GM23338 (cell line): ENCODE data around the gene MTOR. TPM values are rescaled to one million over a fixed set of nuclear protein-coding genes. Genes with fewer than 3 reads are reported as not detected.

Experiments
- ATAC-seq: fragments of 200-7000 bp; cut with Tn5 transposase; 3 replicates; pipeline ENCODE4 v1.9.1; 2020
- DNase-seq: peaks from one replicate; pipeline ENCODE4 v3.0.0-alpha.2; 2015; ENCODE audit warnings: low spot score
- H2AFZ ChIP-seq: fragments of 200-600 bp; sonication (generic); 2 replicates; pipeline ENCODE4 v1.8.0; 2016; ENCODE audit warnings: antibody characterized with exemption, mild to moderate bottlenecking, moderate library complexity
- H3F3A ChIP-seq: fragments of 200-600 bp; sonication (generic); replicated peaks from 2 replicates; pipeline ENCODE4 v1.8.0; 2017; ENCODE audit warnings: antibody characterized with exemption, mixed run types, low read depth
- H3K27ac ChIP-seq: fragments of 200-600 bp; sonication (generic); 2 replicates; pipeline ENCODE4 v1.6.1; 2016; ENCODE audit warnings: low read depth
- H3K27me3 ChIP-seq: fragments of 200-600 bp; sonication (generic); 2 replicates; pipeline ENCODE4 v1.8.0; 2016; ENCODE audit warnings: mild to moderate bottlenecking, mixed run types, moderate library complexity; ENCODE audit not compliant: insufficient read depth
- H3K36me3 ChIP-seq: fragments of 200-600 bp; sonication (generic); 2 replicates; pipeline ENCODE4 v1.8.0; 2016; ENCODE audit warnings: mild to moderate bottlenecking; ENCODE audit not compliant: insufficient read depth
- H3K4me1 ChIP-seq: fragments of 200-600 bp; sonication (generic); 2 replicates; pipeline ENCODE4 v1.8.0; 2016; ENCODE audit warnings: mild to moderate bottlenecking, moderate library complexity; ENCODE audit not compliant: insufficient read depth
- H3K4me2 ChIP-seq: fragments of 200-600 bp; sonication (generic); 2 replicates; pipeline ENCODE4 v1.7.1; 2017; ENCODE audit warnings: mixed run types
- H3K4me3 ChIP-seq: fragments of 200-600 bp; sonication (generic); 2 replicates; pipeline ENCODE4 v1.6.1; 2016; ENCODE audit warnings: mixed run types
- H3K79me2 ChIP-seq: fragments of 200-600 bp; sonication (generic); replicated peaks from 2 replicates; pipeline ENCODE4 v1.8.0; 2017; ENCODE audit warnings: mild to moderate bottlenecking; ENCODE audit not compliant: insufficient read depth
- H3K9me2 ChIP-seq: fragments of 200-600 bp; sonication (generic); 2 replicates; pipeline ENCODE4 v1.8.0; 2017; ENCODE audit not compliant: insufficient read depth
- H4K20me1 ChIP-seq: fragments of 200-600 bp; sonication (generic); replicated peaks from 2 replicates; pipeline ENCODE4 v1.8.0; 2017; ENCODE audit warnings: mild to moderate bottlenecking; ENCODE audit not compliant: insufficient read depth
- H3K27ac Mint-ChIP-seq: 2 replicates; pipeline ENCODE4 v1.8.0; 2020; ENCODE audit warnings: inconsistent platforms, mild to moderate bottlenecking, moderate library complexity, mixed read lengths
- H3K27me3 Mint-ChIP-seq: 3 replicates; pipeline ENCODE4 v1.8.0; 2022; ENCODE audit warnings: low read depth, mild to moderate bottlenecking, moderate library complexity, mixed read lengths, inconsistent platforms; ENCODE audit not compliant: insufficient read depth, poor library complexity
- H3K36me3 Mint-ChIP-seq: 3 replicates; pipeline ENCODE4 v1.8.0; 2021; ENCODE audit warnings: low read depth, mild to moderate bottlenecking, inconsistent platforms, moderate library complexity, mixed read lengths
- H3K4me1 Mint-ChIP-seq: 3 replicates; pipeline ENCODE4 v1.8.0; 2020; ENCODE audit warnings: mild to moderate bottlenecking, inconsistent platforms, mixed read lengths
- H3K4me3 Mint-ChIP-seq: 3 replicates; pipeline ENCODE4 v1.8.0; 2021; ENCODE audit warnings: moderate library complexity, mild to moderate bottlenecking, inconsistent platforms, mixed read lengths
- H3K9me3 Mint-ChIP-seq: 3 replicates; pipeline ENCODE4 v1.8.0; 2020; ENCODE audit warnings: moderate library complexity, mild to moderate bottlenecking, inconsistent platforms, mixed read lengths
- CREB1 ChIP-seq: fragments of 250-450 bp; sonication (Bioruptor Pico); IDR thresholded peaks from 2 replicates; pipeline ENCODE4 v1.5.0; 2020; ENCODE audit warnings: low read depth, mild to moderate bottlenecking, moderate library complexity
- EZH2phosphoT487 ChIP-seq: fragments of 200-600 bp; sonication (generic); IDR thresholded peaks from one replicate; pipeline ENCODE4 v1.8.1; 2018; ENCODE audit warnings: antibody characterized with exemption; ENCODE audit not compliant: unreplicated experiment
- POLR2AphosphoS5 ChIP-seq: IDR thresholded peaks from 2 replicates; pipeline ENCODE4 v1.6.1; 2016; ENCODE audit warnings: antibody characterized with exemption, low read depth
- STAT1 ChIP-seq: IDR thresholded peaks from one replicate; pipeline ENCODE4 v1.6.1; 2016; ENCODE audit warnings: antibody characterized with exemption; ENCODE audit not compliant: unreplicated experiment
- polyA plus RNA-seq: library from polyadenylated mRNA; unstranded; fragments of >200 nt; fragmentation: Nextera tagmentation; extraction: Ambion mirVana; gene quantifications from 2 replicates; pipeline ENCODE4 v1.2.1, GENCODE V29; 2016
- total RNA-seq: library from RNA; depleted of rRNA; stranded (reverse); fragments of >200 nt; shearing (Covaris generic); gene quantifications from 2 replicates; pipeline ENCODE4 v1.2.3, GENCODE V29; 2014
- TF ChIP-seq, protein P1 (sequence below): fragments of 250-450 bp; sonication (Bioruptor Pico); IDR thresholded peaks from 2 replicates; pipeline ENCODE4 v1.5.0; 2020; ENCODE audit warnings: mild to moderate bottlenecking, moderate library complexity
- TF ChIP-seq, protein P2 (sequence below), 2 experiments: fragments of 200-600 bp in 1 of 2; sonication (generic) in 1 of 2; conservative IDR thresholded peaks; 2 replicates each; pipeline versions ENCODE4 v1.5.1 to v1.6.1; 2016 to 2017; ENCODE audit warnings: antibody characterized with exemption in 2 of 2, low read depth in 2 of 2, mild to moderate bottlenecking in 2 of 2, moderate library complexity in 1 of 2

MTOR gene
- total and polyA plus RNA-seq, 2 experiments from 2014 or later = 22.8 to 98.0 TPM

DNA sequence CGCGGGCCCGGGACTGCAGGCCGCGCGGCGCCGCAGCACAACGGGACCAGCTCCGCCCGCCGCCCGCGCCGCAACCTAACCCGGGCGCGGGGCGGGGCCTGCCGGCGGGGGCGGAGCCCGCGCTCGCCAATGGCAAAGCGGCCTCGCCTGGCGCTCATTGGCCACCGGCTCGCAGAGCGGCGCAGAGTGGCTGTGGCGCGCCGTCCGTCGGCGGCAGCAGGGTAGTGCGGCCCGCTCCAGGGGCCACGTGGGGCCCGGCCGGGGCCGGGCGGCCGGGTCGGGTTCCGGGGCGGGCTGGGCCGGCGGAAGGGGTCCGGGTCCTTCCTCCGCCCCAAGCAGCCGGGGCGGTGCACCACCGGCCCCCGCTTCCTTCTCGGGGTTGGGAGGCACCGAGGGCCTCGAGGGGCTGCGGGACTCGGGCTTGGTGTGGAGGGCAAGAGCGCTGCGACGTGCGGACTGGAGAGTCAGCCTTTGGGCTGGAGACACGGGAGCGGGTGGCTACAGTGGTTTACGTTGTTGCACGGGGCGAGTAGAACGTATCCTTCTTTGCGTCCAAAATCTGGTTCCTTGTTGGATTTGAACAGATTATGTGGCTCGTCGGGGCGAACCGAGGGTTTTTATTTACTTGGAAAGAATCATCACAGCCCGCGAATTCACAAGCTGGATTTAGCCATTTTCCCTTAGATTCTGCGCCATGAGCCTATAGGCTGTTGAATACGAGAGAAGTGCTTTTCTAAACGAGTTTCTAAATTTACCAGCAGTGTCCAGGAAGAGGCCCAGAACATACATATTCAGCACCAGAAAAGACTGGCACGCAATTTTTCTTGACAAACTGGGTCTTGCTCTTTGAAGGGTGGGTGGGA is 202.2 kb downstream of the MTOR start, which contains the start of gene SRM:
TSS of gene SRM (minus strand) at position 51 of the 863 bp plus-strand sequence. CDS start 75 bp downstream, outside the sequence.
- H3K4me1 Mint-ChIP-seq = peaks cover 15% of the 10 kb centered on the region
- Histone ChIP-seq H3F3A (peaks cover 43% of the 10 kb centered on the region; the same call in 1 of the 2 replicates), H4K20me1 (peaks cover 3% of the 10 kb centered on the region), H3K36me3 (peaks cover 8% of the 10 kb centered on the region), H3K4me3 (peak within 1 kb of the TSS; percentile 92), H3K9me2 (no peaks in the 10 kb centered on the region), H2AFZ (peak within 1 kb of the TSS; percentile 94), H3K27ac (peak within 1 kb of the TSS; percentile 84), H3K4me2 (peak within 1 kb of the TSS; percentile 97), H3K79me2 (peaks cover 27% of the 10 kb centered on the region), H3K27me3 (no peaks in the 10 kb centered on the region), H3K4me1 (peaks cover 9% of the 10 kb centered on the region; the same call in 1 of the 2 replicates)
- no peak for TF ChIP-seq EZH2phosphoT487
- TF ChIP-seq POLR2AphosphoS5 = peak; percentile 69; the same call in 1 of the 2 replicates
- peak; percentile 51; the same call in 1 of the 2 replicates for TF ChIP-seq CREB1
- TF ChIP-seq, protein P1, sequence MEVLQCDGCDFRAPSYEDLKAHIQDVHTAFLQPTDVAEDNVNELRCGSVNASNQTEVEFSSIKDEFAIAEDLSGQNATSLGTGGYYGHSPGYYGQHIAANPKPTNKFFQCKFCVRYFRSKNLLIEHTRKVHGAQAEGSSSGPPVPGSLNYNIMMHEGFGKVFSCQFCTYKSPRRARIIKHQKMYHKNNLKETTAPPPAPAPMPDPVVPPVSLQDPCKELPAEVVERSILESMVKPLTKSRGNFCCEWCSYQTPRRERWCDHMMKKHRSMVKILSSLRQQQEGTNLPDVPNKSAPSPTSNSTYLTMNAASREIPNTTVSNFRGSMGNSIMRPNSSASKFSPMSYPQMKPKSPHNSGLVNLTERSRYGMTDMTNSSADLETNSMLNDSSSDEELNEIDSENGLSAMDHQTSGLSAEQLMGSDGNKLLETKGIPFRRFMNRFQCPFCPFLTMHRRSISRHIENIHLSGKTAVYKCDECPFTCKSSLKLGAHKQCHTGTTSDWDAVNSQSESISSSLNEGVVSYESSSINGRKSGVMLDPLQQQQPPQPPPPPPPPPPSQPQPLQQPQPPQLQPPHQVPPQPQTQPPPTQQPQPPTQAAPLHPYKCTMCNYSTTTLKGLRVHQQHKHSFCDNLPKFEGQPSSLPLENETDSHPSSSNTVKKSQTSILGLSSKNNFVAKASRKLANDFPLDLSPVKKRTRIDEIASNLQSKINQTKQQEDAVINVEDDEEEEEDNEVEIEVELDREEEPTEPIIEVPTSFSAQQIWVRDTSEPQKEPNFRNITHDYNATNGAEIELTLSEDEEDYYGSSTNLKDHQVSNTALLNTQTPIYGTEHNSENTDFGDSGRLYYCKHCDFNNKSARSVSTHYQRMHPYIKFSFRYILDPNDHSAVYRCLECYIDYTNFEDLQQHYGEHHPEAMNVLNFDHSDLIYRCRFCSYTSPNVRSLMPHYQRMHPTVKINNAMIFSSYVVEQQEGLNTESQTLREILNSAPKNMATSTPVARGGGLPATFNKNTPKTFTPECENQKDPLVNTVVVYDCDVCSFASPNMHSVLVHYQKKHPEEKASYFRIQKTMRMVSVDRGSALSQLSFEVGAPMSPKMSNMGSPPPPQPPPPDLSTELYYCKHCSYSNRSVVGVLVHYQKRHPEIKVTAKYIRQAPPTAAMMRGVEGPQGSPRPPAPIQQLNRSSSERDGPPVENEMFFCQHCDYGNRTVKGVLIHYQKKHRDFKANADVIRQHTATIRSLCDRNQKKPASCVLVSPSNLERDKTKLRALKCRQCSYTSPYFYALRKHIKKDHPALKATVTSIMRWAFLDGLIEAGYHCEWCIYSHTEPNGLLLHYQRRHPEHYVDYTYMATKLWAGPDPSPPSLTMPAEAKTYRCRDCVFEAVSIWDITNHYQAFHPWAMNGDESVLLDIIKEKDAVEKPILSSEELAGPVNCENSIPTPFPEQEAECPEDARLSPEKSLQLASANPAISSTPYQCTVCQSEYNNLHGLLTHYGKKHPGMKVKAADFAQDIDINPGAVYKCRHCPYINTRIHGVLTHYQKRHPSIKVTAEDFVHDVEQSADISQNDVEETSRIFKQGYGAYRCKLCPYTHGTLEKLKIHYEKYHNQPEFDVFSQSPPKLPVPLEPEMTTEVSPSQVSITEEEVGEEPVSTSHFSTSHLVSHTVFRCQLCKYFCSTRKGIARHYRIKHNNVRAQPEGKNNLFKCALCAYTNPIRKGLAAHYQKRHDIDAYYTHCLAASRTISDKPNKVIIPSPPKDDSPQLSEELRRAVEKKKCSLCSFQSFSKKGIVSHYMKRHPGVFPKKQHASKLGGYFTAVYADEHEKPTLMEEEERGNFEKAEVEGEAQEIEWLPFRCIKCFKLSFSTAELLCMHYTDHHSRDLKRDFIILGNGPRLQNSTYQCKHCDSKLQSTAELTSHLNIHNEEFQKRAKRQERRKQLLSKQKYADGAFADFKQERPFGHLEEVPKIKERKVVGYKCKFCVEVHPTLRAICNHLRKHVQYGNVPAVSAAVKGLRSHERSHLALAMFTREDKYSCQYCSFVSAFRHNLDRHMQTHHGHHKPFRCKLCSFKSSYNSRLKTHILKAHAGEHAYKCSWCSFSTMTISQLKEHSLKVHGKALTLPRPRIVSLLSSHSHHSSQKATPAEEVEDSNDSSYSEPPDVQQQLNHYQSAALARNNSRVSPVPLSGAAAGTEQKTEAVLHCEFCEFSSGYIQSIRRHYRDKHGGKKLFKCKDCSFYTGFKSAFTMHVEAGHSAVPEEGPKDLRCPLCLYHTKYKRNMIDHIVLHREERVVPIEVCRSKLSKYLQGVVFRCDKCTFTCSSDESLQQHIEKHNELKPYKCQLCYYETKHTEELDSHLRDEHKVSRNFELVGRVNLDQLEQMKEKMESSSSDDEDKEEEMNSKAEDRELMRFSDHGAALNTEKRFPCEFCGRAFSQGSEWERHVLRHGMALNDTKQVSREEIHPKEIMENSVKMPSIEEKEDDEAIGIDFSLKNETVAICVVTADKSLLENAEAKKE (CRISPR knock-in tag) = no peak
- TF ChIP-seq, protein P2, sequence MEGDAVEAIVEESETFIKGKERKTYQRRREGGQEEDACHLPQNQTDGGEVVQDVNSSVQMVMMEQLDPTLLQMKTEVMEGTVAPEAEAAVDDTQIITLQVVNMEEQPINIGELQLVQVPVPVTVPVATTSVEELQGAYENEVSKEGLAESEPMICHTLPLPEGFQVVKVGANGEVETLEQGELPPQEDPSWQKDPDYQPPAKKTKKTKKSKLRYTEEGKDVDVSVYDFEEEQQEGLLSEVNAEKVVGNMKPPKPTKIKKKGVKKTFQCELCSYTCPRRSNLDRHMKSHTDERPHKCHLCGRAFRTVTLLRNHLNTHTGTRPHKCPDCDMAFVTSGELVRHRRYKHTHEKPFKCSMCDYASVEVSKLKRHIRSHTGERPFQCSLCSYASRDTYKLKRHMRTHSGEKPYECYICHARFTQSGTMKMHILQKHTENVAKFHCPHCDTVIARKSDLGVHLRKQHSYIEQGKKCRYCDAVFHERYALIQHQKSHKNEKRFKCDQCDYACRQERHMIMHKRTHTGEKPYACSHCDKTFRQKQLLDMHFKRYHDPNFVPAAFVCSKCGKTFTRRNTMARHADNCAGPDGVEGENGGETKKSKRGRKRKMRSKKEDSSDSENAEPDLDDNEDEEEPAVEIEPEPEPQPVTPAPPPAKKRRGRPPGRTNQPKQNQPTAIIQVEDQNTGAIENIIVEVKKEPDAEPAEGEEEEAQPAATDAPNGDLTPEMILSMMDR (conservative IDR thresholded peaks at IDR 0.05; ENCODE audit: low read depth in 2 of 2) = no peak
- TF ChIP-seq STAT1 = no peak
- ATAC-seq (peak; percentile 93), DNase-seq (peak; percentile 91)
- H3K9me3 Mint-ChIP-seq = no peaks in the 10 kb centered on the region; the same call in 2 of the 3 replicates
- H3K27ac Mint-ChIP-seq = peak within 1 kb of the TSS; percentile 97
- peaks cover 10% of the 10 kb centered on the region for H3K27me3 Mint-ChIP-seq
- H3K36me3 Mint-ChIP-seq = peaks cover 58% of the 10 kb centered on the region
- H3K4me3 Mint-ChIP-seq = peak within 1 kb of the TSS; percentile 99
